Raji (cell line): Measurements from ENCODE around the gene IQCH.
A peak's percentile ranks its signal among the peaks of the same experiment; 100 is the strongest.

Source experiments
- POLR2A ChIP-seq: IDR thresholded peaks from 2 replicates; pipeline ENCODE4 v1.6.1; 2011; ENCODE audit warnings: low read depth, low read length, control low read depth; ENCODE audit not compliant: insufficient read depth

The IQCH gene

DNA sequence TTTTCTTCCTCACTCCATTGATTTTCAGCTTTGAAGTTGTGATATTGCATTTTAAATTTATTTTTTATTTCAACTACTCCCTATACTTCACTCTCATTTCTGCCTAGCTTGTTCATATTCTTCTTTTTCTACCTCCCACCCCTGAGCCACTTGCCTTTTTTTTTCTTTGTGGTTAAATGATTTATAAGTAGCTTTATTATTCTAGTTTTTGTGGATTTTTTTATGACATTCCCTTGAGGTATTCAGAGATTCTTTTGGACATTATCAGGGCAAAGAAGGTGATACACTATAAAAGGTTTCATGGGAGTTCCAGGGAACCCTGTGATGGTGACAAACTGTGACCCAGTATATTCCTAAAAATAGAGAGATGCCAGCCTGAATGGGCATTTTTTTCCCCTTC, 269.6 kb downstream of the IQCH start:
- no peak for TF ChIP-seq POLR2A

DNA sequence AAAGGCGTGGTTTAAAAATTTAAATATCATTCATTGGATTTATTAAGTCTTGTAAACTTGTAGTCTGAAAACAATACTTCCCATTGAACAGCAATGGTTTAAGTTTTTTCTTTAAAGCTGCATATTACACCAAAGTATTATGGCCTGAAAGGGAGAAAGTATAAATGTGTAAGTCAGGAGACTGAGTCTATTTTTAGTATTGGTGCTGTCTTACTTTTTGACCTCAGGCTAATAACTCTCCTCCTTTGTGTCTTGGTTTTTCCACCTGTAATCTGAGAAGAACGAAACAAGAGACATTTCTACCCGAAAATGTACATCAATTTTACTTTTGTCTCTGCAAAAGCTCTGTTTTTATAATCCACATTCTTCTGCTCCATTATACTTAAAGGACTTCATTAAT, 273.9 kb downstream of the IQCH start:
- no peak for TF ChIP-seq POLR2A

DNA sequence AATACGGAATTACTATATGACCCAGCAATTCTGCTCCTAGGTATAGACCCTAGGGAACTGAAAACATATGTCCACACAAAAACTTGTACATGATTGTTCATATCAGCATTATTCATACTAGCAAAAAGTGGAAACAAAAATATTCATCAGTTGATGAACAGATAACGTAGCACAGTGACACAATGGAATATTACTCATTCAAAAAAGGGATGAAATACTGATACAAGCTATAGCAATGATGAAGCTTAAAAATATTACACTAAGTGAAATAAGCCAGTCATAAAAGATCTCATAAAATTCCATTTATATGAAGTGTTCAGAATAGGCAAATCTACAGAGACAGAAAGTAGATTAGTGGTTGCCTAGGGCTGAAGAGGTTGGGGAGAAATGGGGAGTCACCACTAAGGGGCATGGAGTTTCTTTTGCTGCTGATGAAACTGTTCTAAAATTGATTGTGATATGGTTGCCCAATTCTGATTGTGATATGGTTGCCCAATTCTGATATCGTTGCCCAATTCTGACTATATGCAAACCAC, 276.9 kb downstream of the IQCH start:
- TF ChIP-seq POLR2A, result no peak

DNA sequence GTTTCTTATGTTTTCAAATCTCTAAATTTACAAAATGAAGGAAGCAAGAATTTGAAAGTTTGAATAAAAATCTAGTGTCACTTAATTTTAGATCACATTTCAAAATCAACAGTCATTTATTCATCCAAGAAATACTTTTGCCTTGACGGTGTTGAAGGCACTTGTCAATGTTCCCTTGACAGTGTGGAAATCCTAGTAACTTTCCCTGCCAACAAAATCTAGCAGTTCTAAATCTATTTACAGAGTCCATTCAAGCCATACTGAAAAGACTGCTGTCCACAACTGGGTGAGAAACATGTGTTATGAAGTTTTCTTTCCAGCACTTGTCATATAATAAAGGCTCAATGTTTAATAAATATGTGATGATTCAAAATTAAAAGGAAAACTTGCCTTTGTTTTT, 279.3 kb downstream of the IQCH start:
- TF ChIP-seq POLR2A, result no peak

DNA sequence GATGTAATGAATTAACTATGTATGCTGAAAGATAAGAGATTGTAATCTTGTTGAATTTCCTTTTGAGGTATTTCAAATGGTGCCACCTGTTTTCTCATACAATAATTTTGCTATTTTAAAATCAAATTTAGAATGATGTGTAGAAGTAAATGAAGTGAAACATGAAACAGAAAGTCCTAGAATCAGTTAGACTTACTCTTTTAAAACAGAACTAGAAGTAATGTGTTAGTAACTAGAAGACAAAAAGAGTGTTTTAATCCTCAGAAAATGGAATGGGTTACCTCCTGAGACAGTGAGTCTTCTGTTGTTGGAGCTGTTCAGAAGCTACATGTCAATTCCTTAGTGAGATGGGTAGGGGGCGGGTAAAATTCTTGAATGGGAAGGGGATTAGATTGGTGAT, 279.8 kb downstream of the IQCH start:
- no peak for TF ChIP-seq POLR2A

DNA sequence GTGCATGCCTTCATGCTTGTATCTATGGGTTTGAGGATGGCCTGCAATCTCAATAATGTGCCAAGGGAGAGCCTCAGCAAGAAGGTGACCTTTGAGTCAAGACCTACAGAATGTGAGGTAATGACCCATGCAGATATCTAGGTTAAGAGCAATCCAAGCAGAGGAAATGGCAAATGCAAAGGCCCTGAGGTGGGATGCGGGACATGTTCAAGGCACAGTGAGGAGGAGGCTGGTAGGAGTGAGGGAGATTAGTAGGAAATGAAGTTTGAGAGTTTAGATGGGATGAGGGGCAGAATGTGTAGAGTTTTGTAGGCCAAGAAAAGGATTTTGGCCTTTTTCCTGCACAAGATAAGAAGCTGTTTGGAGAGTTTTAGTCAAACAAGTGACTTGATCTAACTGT, 283.2 kb downstream of the IQCH start:
- no peak for TF ChIP-seq POLR2A

DNA sequence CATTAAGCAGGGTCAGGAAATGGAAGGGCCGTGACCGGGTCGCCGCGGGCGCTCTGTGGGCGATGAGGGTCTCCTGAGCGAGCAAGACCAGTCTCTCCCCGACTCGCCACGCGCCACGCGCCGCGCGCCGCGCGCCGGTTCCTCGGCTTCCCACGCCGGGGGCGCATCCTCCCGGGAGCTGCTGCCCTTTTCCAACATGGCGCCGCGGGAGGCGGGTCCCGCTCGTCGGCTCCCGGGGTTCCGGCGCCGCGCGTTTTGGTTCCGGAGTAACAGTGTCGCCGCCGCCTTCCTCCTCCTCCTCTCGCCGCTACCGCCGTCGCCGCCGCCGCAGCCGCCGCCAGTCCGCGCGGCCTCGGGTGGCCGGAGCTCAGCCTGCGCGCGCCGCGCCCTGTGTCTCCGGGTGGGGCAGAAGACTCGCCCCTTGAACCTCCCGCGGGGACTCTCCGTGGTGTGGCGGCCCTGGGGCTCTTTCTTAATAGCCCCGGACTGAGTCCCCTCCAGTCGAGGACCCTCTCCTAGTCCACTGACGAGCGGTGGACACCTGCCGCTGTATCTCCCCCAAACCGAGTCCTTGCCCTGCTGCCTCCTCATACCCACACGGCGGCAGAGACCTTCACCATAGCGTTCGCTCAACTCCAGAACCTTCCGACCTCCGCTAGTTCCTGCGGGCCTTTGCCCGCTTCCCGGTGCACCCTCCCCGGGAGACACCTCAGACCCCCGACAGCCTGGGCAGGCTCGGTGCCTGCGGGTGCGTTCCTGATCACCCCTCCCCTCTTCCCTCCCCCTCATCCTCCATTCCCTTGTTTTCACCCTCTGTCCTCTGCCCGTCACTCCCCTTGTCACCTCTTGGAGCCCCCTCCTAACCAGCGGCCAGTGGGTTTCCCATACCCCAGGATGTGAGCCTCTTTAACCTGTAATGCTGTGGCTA, 288.1 kb downstream of the IQCH start, which contains the start of gene MAP2K5:
TSS of gene MAP2K5 (plus strand) at position 284 of the 928 bp plus-strand sequence. CDS start at position 917, 633 bp downstream.
- peak; percentile 41; the same call in 1 of the 2 replicates for TF ChIP-seq POLR2A

DNA sequence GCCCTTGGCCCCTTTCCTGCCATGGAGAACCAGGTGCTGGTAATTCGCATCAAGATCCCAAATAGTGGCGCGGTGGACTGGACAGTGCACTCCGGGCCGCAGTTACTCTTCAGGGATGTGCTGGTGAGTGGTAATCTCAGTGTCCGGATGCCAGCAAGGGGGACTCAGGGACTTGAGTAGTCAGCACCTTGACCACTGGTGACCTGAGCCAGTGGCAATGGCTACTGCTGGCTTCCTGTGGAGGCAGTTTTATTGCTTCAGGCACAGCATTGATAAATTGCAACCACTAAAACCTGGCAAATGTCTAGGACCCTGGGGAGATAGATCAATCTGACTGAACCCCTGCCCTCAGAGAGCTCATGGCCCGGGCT, 288.7 kb downstream of the IQCH start:
- no peak for TF ChIP-seq POLR2A

DNA sequence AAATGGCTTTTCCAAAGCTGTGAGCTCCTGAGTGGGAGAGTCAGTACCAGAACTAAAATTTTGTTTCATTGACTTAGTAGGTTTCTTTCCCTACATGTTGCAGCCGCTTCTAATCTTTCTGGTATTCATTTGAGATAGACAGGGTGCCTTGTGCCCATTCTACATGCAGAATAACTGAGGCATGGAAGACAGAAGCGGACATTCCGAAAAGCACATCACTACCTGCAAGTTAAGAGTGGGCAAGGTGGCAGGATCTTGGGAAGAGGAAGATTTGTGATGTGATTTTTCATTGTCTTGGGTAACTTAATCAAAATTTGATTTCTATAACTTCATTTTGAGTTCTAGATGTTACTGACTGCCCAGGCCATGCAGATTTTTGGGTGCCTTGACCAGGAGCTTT, 289.9 kb downstream of the IQCH start:
- TF ChIP-seq POLR2A, result no peak

DNA sequence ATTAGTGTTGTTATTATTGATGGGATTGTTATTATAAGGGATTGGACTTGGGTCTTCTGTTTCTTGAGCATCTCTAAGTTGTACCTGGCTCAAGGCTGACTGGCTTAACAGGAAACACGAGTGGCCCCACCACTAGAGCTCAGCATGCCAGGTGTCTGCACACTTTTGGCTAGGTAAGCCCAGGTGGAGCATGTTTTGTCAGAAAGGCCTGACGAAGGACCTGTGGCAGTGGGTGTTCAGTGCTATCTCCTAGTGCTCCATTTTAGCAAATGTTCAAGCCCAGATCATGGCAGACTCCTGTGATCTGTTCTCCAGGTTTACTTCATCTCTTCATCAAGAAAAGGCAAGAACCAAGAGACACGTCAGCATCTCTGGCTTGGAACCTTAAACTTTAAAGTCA, 291.3 kb downstream of the IQCH start:
- no peak for TF ChIP-seq POLR2A

DNA sequence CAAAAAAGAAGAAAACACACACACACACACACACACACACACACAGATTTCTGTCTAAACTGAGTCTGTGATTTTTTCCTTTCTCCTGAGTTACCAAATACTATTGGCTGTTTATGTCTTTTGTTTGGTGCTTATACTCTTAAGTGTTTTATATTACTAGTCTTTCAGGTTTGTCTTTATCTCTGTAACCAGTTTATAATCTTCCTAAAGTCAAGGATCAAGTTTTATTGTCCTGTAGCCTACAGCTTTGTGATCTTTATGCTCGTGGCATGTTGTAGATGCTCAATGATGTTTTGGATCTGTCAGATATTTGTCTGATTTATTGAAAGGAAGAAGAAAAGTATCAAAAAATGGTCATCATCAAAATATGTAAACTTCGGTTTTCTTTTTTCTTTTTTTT, 292.5 kb downstream of the IQCH start:
- TF ChIP-seq POLR2A, result no peak

DNA sequence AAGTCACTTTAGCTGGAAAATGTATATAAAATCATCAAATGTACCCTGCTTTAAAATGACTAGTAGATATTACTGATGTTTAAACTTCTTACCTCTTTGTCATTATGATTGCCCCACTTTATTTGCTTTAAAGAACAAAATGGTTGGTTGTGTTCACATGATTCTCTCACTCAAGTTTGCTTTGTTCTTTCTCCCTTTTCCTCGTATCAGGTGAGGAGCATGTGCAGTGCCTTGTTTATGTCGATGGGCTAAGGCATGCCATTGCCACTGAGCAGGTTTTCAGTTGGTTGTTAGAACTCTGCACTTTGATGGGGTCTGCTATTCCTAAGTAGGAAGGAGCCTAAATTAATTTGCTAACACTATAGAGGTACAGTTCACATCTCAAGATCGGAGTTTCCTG, 293.2 kb downstream of the IQCH start:
- TF ChIP-seq POLR2A, result no peak

DNA sequence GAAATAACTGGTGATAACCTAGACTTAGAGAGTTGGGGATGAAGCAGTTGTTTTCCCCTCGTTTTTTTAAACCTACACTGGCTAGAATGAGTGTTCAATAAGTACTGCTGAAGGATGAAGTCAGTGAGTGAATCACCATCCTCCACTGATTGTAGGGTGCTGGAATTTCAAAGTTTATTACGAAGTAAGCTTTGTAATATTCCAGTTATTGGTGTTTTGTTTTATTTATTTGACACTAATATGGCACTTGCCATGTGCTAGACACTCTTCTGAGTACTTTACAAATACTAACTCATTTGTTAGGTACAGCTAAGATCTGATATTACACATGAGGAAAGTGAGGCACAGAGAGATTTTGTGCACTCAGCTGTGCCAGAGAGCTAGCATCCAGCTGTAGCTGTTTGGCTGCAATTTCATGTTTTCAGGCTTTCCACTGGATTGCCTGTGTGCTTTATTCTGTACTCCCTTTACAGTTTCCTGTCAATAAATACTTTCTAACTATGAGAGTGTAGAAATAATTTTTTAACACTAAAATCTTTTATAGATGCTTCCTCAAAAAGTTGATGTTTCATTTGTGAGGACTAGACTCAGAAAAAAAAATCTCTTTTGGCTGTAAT, 293.8 kb downstream of the IQCH start:
- TF ChIP-seq POLR2A, result no peak

DNA sequence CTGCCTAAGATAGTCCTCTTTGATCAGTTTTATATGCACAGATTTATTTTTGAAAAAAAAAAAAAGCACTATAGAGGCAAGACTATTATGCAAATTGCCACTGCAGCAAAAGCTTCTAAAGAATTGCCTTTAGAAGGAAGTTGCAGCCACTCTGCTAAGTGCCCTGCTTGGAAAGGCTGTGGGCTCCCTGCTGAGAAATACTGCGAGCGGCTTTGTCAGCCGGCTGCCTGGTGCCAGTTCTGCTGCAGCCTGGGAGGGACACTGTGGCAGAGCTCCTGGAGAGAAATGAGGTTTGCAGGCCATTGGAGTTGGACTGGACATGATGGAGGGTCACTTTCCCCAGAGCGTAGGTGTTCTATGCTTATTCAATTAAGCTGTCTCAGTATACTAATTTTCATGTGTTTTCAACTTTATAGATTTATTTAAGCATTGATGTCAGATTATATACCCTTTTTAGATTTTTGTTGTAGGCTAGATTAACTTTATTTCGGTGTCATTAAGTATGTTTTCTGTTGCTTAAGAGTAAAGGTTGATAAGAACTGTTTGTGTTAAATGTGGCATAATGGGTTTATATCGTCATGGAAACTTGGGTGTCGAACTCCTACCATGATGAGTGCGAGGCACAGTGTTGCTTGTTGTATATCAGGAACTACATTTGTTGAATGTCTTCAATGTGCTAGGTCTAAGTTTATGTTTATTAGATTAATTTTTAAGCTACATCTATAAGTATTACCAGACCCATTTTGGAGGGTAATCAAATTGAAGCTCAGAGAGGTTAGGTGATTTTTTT, 294.5 kb downstream of the IQCH start:
- no peak for TF ChIP-seq POLR2A

DNA sequence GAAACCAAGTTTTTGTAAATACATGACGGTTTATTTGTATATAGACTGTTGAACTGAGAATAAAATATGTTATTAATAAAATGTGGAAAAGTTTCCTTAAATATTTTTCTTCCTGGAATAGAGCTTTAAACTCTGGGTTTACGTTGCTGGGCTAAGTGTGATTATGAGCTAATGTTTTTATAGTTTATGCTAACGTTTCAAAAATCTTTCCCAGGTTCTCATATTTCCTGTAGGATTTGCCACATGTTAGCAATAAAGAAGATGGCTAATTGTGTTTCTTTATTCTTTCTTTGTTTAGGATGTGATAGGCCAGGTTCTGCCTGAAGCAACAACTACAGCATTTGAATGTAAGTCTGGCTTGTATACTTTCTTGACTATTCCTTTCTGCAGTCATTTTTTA, 295.1 kb downstream of the IQCH start:
- no peak for TF ChIP-seq POLR2A

DNA sequence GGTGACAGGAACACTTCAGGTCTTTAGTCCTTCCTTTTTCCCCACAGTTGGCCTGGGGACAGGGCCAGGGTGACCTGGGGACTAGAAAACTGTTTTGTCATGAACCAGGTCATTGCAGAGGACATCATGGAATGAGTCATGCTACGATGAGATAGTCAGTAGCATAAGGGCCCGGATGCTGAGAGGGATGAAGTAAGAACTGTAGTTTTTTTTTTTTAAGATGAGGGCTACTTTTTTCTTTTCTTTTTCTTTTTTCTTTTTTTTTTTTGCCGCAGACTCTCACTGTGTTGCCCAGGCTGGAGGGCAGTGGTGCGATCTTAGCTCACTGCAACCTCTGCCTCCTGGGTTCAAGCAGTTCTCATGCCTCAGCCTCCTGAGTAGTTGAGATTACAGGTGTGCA, 295.9 kb downstream of the IQCH start:
- no peak for TF ChIP-seq POLR2A

DNA sequence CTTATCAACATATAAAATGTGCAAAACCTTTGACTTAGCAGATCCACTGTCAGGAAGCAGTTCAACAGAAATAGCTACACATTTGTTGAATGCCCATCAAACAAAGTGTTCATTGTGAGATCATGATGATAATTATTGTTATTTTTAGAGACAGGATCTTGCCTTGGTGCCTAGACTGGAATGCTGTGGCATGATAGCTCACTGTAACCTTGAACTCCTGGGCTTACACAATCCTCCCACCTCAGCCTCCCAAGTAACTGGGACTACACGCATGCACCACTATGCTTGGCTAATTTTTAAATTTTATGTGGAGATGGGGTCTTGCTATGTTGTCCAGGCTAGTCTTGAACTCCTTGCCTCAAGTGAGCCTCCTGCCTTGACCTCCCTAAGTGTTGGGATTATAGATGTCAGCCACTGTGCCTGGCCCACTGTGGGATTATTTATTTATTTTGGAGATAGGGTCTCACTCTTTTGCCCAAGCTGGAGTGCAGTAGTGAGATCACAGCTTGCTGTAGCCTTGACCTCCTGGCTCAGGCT, 296.7 kb downstream of the IQCH start:
- no peak for TF ChIP-seq POLR2A
